Keratinocyte (primary cell): ENCODE data around the gene ELAVL3.

ENCODE experiments used
- EZH2 ChIP-seq: IDR thresholded peaks from one replicate; pipeline ENCODE4 v1.6.1; 2012; ENCODE audit warnings: inconsistent platforms, mild to moderate bottlenecking, low read length, moderate library complexity
- TF ChIP-seq, protein P1 (sequence below), 3 experiments: IDR thresholded peaks in 1 of 3; conservative IDR thresholded peaks in 1 of 3; optimal IDR thresholded peaks in 1 of 3; 2 replicates in 2 of 3; 3 replicates in 1 of 3; pipeline versions ENCODE3 to v1.5.1; 2011; ENCODE audit warnings: low read length in 3 of 3, mild to moderate bottlenecking in 3 of 3, moderate library complexity in 2 of 3, control low read depth in 1 of 3, inconsistent platforms in 1 of 3; ENCODE audit not compliant: insufficient read depth in 2 of 3; ENCODE audit errors: extremely low read depth in 1 of 3

DNA sequence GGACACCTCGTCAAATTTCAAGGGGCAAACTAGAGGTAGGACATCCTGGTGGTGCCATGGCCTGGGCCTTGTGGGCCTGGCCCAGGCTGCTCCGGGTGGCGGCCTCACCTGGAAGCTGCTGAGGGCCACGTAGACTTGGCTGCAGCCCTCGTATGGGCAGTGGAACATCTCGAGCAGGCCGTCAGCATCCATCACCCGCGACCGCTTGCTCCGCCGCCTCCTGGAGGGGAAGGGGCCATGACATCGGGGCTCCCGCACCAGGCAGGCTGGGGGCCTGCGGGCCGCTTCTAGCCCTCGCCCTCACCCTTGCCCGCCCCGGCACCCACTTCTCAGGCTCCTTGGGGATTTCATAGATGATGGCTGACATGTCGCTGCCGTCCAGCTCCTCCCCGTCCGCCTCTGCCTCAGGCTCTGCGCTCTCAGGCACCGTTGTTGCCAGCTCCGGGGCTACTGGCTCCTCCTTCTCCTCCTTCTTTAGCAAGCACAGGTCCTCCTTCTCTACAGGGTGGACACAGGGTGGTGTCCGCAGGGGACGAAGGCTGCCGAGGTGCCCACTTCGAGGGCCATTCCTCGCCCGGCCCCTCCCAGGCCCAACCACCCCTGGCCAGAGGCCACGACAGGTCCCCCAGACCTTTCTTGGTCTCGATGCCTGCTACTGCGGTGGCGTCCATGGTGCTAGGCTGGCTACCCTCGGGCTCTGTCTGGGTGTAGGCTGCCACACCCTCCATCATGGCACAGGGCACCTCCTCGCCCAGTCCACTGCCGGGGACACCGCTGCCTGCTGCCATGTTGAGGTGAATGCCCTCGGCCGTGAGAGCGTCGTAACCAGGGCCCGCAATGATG is 6.0 kb upstream of the ELAVL3 start:
- TF ChIP-seq, protein P1, sequence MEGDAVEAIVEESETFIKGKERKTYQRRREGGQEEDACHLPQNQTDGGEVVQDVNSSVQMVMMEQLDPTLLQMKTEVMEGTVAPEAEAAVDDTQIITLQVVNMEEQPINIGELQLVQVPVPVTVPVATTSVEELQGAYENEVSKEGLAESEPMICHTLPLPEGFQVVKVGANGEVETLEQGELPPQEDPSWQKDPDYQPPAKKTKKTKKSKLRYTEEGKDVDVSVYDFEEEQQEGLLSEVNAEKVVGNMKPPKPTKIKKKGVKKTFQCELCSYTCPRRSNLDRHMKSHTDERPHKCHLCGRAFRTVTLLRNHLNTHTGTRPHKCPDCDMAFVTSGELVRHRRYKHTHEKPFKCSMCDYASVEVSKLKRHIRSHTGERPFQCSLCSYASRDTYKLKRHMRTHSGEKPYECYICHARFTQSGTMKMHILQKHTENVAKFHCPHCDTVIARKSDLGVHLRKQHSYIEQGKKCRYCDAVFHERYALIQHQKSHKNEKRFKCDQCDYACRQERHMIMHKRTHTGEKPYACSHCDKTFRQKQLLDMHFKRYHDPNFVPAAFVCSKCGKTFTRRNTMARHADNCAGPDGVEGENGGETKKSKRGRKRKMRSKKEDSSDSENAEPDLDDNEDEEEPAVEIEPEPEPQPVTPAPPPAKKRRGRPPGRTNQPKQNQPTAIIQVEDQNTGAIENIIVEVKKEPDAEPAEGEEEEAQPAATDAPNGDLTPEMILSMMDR (optimal IDR thresholded peaks at IDR 0.05 in 1 of 3, IDR thresholded peaks at IDR 0.05 in 1 of 3, conservative IDR thresholded peaks at IDR 0.05 in 1 of 3; ENCODE audit: extremely low read depth in 1 of 3, insufficient read depth in 2 of 3, low read length in 3 of 3) = no peak
- no peak for TF ChIP-seq EZH2
